Sigmoid colon (tissue), 4 donors: ENCODE data around the gene PPARA.

Experiments
- CTCF ChIP-seq, 4 experiments: fragments of 450-650 bp in 3 of 4; fragments of 200-600 bp in 1 of 4; IDR thresholded peaks; one replicate each; pipeline ENCODE4 v1.5.1; 2016 to 2019; ENCODE audit warnings: antibody characterized with exemption in 4 of 4, mild to moderate bottlenecking in 3 of 4, moderate library complexity in 2 of 4
- EP300 ChIP-seq, 4 donors: sonication (generic); formaldehyde crosslinking; IDR thresholded peaks; one replicate each; pipeline ENCODE4 v1.6.1; 2017; ENCODE audit warnings: antibody characterized with exemption in 4 of 4
- POLR2AphosphoS5 ChIP-seq, 4 donors: sonication (generic); formaldehyde crosslinking; IDR thresholded peaks; one replicate each; pipeline ENCODE4 v1.6.1; 2017; ENCODE audit warnings: antibody characterized with exemption in 4 of 4

GRCh38 chr22:46219636-46220035 is 69.3 kb downstream of the PPARA start:
- no peak for TF ChIP-seq CTCF (IDR thresholded peaks at IDR 0.05)
- no peak for TF ChIP-seq EP300 (IDR thresholded peaks at IDR 0.05)
- TF ChIP-seq POLR2AphosphoS5 (IDR thresholded peaks at IDR 0.05): no peak
